ENCODE results near the gene FAM50B.

Gene FAM50B

GRCh38 chr6:3872370-3872854, 23.2 kb downstream of the FAM50B start:
- DNase-seq (ENCODE audit: low spot score) = peak; percentile 5

DNA sequence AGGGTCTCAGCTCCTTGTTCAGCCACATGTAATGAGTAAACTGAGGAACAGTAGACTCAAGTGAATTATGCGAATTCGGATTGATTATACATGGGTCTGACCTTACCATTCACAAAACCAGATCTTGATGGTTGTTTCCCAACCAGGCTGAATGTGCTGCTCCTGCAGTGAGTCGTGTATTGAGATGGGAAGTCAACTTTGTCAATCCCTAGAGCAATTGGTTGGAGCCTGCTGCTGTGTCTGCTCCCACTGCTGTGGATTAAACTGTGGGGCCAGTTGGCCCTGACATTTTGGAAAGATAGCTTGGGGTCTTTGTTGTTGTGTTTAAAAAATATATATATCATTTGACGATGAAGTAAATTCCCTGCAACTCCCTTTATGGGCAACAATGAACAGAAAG, 23.9 kb downstream of the FAM50B start:
- DNase-seq (ENCODE audit: low spot score) = no peak

DNA sequence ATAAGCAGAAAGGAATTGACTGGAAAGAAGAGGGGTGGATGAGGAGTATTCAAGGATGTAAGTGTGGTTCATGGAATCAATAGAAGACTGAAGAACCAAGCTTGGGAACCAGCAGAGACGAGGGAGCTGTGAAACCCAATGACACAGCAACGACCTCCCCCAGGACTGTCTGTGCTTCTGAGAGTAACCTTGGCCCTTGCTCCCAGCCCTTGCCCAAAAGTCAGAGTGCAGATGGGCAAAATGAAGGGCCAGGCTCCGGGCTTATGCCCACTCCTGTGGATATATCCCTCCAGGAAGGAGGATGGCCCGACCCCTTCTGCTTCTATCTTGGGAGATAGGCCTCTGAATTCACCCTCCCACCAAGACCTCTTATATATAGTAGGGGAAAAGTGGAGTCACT, 24.9 kb downstream of the FAM50B start:
- DNase-seq (ENCODE audit: low spot score) = no peak

DNA sequence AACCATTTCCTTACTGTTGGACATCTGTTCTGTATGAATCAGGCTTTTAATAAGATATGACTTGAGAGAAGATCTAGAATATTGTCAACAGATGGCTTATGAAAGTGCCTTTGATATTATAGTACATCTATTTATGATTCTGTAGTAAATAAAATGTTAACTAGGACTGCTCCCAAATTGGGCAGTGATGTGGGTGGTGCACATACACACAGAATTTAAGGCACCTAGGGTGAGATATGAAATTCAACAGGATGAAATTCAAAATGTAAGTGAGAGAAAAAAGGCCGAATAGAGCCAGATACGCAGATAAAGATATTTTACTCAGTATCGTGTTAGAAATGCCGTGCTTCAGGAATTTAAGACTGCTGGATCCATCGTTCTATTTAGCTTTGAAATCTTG, 26.3 kb downstream of the FAM50B start:
- DNase-seq (ENCODE audit: low spot score) = no peak

DNA sequence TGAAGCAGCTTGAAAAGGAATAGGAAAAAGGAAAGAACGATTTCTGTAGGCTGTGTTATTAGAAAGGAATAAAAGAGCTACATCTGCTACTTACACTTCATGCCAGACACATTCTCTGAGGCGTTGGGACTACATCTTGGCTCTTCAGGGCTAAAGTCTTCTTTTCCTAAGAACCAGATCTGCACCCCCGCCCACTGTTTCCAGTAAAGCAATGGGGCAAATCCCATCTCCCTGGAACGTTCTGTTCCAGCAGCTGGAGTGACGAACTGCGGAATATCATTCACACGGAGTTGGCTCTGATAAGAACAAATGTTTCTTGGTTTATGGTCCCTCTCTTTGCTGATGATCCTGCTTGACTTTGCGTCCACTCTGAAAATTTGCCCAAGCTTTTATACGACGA, 26.9 kb downstream of the FAM50B start:
- DNase-seq (ENCODE audit: low spot score) = no peak

DNA sequence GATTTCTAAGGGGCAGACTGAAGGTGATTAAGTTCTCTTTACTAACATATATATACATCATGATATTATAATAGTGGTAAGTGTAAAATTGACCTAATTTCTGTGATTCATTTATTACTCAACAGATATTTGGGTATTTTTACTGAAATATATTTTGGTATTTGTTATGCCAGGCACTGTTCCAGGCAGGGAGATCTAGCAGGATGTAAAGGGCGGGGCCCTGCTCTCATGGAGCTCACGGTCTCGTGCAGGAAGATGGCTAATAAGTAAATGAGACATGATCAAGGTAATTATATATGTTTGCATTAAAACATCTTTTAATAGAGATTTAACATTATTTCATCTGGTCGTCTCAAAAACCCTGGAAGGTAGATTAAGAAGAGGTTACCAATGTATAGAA, 27.7 kb downstream of the FAM50B start:
- DNase-seq (ENCODE audit: low spot score) = no peak

DNA sequence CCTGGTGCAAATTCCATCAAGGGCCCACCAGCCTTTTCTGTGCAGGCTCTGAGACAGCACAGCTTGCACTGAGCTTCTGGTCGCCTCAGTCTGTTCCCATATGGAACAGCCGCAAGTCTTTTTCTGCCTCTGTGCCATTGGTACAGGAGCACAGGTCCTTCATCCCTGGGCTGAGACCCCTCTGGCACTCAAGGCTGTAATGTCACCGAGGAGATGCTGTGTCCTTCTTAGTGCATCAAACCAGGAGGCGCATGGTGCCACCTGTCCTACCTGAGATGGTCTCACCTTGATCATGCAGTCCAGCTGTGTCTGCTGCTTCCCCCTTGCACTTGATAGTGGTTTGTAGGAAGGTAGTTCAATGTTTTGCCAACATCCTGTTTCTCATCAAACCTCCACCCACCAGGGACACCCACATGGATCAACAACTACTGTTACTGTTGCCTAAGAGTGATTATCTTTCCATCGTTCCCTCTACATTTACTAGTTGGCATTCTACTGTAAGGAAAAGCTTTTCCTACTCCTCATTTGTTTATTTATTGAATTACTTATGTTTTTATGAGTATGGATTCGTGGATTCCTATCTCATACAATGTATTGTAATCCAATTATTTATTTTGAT, 29.0 kb downstream of the FAM50B start:
- no peak for DNase-seq (ENCODE audit: low spot score)

GRCh38 chr6:3879194-3879952, 30.2 kb downstream of the FAM50B start:
- no peak for DNase-seq (ENCODE audit: low spot score)

- DNase-seq (ENCODE audit: low spot score) = no peak
Measured at GRCh38 chr6:3881711-3882421, 32.7 kb downstream of the FAM50B start.

DNA sequence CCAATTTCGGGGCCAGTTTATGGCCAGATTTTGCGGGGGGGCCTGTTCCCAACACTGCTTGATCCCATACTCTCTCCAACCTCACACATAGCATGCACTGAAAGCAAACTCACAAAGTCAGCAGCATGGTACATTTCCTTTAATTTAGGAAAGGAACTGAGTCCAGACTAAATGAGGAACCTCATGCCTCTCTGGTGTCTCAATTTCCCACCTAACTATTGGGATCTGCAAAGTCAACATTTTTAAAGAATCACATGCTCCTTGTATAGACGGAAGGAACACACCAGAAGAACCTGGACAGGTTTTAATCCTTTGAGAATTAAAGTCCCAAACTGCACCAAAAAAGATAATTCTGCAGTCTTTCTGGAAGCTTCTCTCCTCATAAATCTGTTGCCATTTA, 33.3 kb downstream of the FAM50B start:
- no peak for DNase-seq (ENCODE audit: low spot score)

- DNase-seq (ENCODE audit: low spot score) = no peak
Measured at GRCh38 chr6:3882866-3883265, 33.7 kb downstream of the FAM50B start.

GRCh38 chr6:3884007-3884745, 35.0 kb downstream of the FAM50B start:
- DNase-seq (ENCODE audit: low spot score) = no peak

GRCh38 chr6:3885262-3886036, 36.3 kb downstream of the FAM50B start:
- DNase-seq (ENCODE audit: low spot score) = no peak

GRCh38 chr6:3887150-3887700, 38.1 kb downstream of the FAM50B start:
- DNase-seq (ENCODE audit: low spot score) = no peak

DNA sequence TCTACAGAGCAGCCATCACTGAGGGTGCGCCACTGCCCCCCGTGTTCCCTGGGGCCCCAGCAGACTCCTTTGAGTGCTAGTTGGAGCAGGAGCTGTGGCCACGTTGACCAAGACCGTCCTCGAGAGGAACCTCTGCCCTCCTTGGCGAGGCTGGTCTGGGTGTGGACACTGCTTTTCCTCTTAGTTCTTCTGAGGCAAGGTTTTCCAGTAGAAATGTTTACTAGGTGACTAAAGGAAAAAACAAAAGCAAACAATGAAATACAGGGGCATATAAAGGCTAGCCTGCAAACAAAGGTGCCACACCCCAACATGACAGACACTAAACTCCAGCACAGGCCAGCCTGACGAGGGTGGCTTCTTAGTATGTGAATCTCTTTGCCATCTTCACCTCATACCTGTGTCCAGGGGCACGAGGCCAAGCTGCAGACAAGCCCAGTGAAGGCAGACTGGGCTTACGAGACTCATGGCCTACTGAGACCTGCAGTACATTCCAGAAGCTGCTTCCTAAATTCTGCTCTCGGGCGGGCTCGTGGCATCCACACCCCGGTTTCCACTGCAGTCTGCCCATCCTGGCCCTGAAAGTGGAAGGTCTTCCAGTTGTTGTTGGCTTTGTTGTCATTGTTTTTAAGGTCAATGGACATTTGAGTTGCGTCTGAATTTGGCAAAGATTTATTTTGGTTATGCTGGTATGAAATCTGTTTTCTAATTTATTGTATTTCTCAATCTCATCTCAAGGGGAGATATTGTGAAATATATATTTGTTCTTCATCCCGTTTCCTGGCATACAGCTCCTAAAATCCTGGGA, 39.2 kb downstream of the FAM50B start:
- DNase-seq (ENCODE audit: low spot score) = no peak

- DNase-seq (ENCODE audit: low spot score) = no peak
Measured at GRCh38 chr6:3890047-3890446, 40.9 kb downstream of the FAM50B start.

DNA sequence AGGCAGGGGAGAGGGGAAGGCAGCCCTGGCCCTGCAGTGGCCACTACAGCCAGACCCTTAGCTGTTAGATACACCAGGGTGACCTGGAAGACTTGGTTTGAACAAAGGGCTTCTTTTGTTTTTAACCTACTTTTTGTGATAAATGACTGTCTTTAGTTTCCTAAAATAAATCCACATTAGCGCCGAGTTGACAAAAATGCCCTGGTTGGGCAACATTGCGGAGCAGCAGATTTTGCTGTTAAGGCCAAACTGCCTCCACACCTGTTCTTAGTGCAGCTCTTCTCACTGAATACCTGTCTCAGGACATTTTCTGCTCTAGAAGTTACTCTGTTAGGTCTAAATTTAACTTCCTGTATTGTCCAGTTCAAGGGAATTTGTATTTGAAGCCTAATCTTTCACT, 42.7 kb downstream of the FAM50B start:
- DNase-seq (ENCODE audit: low spot score) = no peak

GRCh38 chr6:3892603-3893002, 43.4 kb downstream of the FAM50B start:
- DNase-seq (ENCODE audit: low spot score) = no peak

DNA sequence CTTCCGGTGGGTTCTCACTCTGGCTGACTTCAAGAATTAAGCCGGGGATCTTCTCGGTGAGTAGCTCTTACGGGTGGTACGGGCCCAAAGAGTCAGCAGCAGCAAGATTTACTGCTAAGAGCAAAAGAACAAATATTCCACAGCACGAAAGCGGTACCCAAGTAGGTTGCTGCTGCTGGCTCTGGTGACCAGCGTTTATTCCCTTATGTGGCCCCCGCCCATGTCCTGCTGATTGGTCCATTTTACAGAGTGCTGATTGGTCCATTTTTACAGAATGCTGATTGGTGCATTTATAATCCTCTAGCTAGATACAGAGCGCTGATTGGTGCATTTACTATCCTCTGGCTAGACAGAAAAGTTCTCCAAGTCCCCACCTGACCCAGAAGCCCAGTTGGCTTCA, 44.3 kb downstream of the FAM50B start:
- DNase-seq (ENCODE audit: low spot score) = no peak

DNA sequence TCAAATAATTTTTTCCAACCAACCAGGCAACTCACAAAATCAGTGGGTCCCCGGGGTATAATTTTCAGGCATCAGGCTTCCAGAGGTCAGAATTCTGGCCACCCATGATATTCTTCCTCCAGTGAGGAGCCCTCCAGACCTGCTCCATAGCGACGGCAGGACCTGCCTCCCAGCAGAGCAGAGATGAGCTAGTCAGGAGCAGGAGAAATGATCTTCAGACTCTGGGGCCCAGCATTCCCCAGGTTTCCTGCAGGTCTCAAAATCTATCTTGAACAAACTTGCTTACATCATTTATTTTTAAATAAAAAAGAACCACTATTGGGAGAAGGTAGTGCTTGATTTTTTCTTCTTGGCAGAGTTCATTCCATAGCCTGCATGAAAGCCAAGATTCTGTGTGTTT, 44.7 kb downstream of the FAM50B start:
- no peak for DNase-seq (ENCODE audit: low spot score)
